Trophoblast cell (in vitro differentiated cells and primary cell): Measurements from ENCODE around the gene PGA3.

Experiments used
- DNase-seq, 2 donors: peaks; one replicate each; pipeline ENCODE4 v3.0.0-alpha.2; 2016
- H2AFZ ChIP-seq: 2 replicates; pipeline ENCODE4 v1.6.1; 2013; ENCODE audit warnings: low read length, moderate library complexity, mild to moderate bottlenecking; ENCODE audit not compliant: insufficient read depth, poor library complexity
- H2AK5ac ChIP-seq: 2 replicates; pipeline ENCODE4 v1.6.1; 2013; ENCODE audit warnings: mild to moderate bottlenecking, low read length
- H2BK120ac ChIP-seq: 2 replicates; pipeline ENCODE4 v1.6.1; 2013; ENCODE audit warnings: low read length, mild to moderate bottlenecking, moderate library complexity; ENCODE audit not compliant: insufficient read depth, poor library complexity
- H2BK12ac ChIP-seq: 2 replicates; pipeline ENCODE4 v1.6.1; 2013; ENCODE audit warnings: mild to moderate bottlenecking, low read length, moderate library complexity
- H2BK5ac ChIP-seq: 2 replicates; pipeline ENCODE4 v1.6.1; 2013; ENCODE audit warnings: low read length, low read depth, moderate library complexity, mild to moderate bottlenecking; ENCODE audit not compliant: poor library complexity
- H3K14ac ChIP-seq: 2 replicates; pipeline ENCODE4 v1.6.1; 2013; ENCODE audit warnings: mild to moderate bottlenecking, low read length
- H3K18ac ChIP-seq: 2 replicates; pipeline ENCODE4 v1.6.1; 2013; ENCODE audit warnings: mild to moderate bottlenecking, low read length
- H3K23ac ChIP-seq: 2 replicates; pipeline ENCODE4 v1.6.1; 2013; ENCODE audit warnings: low read length
- H3K27ac ChIP-seq: 2 replicates; pipeline ENCODE4 v1.5.1; 2013; ENCODE audit warnings: low read depth, mild to moderate bottlenecking, inconsistent platforms, low read length, moderate library complexity
- H3K27me3 ChIP-seq: 2 replicates; pipeline ENCODE4 v1.6.1; 2013; ENCODE audit warnings: inconsistent platforms, mild to moderate bottlenecking, low read length, moderate library complexity; ENCODE audit not compliant: insufficient read depth
- H3K36me3 ChIP-seq, 2 experiments: 1 replicate in 1 of 2; 2 replicates in 1 of 2; pipeline ENCODE4 v1.6.1; 2013; ENCODE audit warnings: low read length in 2 of 2, mild to moderate bottlenecking in 2 of 2, moderate library complexity in 1 of 2; ENCODE audit not compliant: insufficient read depth in 2 of 2, control insufficient read depth in 1 of 2
- H3K4ac ChIP-seq: 2 replicates; pipeline ENCODE4 v1.6.1; 2013; ENCODE audit warnings: low read depth, mild to moderate bottlenecking, low read length, moderate library complexity
- H3K4me1 ChIP-seq, 2 experiments: 1 replicate in 1 of 2; 2 replicates in 1 of 2; pipeline ENCODE4 v1.6.1; 2013; ENCODE audit warnings: low read length in 2 of 2, mild to moderate bottlenecking in 2 of 2, moderate library complexity in 1 of 2; ENCODE audit not compliant: insufficient read depth in 2 of 2, control insufficient read depth in 1 of 2
- H3K4me2 ChIP-seq: 2 replicates; pipeline ENCODE4 v1.6.1; 2013; ENCODE audit warnings: inconsistent platforms, mild to moderate bottlenecking, low read length, moderate library complexity
- H3K4me3 ChIP-seq: 2 replicates; pipeline ENCODE4 v1.5.1; 2013; ENCODE audit warnings: mild to moderate bottlenecking, low read depth, low read length, inconsistent platforms
- H3K79me1 ChIP-seq: one replicate; pipeline ENCODE4 v1.6.1; 2013; ENCODE audit warnings: low read length
- H3K79me2 ChIP-seq: 2 replicates; pipeline ENCODE4 v1.6.1; 2013; ENCODE audit warnings: low read length, mild to moderate bottlenecking; ENCODE audit not compliant: control insufficient read depth, insufficient read depth, poor library complexity
- H3K9ac ChIP-seq: 2 replicates; pipeline ENCODE4 v1.6.1; 2013; ENCODE audit warnings: mild to moderate bottlenecking, low read length
- H3K9me3 ChIP-seq: 2 replicates; pipeline ENCODE4 v1.6.1; 2013; ENCODE audit warnings: low read depth, mild to moderate bottlenecking, control low read depth, inconsistent platforms, low read length; ENCODE audit not compliant: insufficient read depth
- H4K12ac ChIP-seq: 2 replicates; pipeline ENCODE4 v1.6.1; 2013; ENCODE audit warnings: low read depth, mild to moderate bottlenecking, low read length, moderate library complexity
- H4K8ac ChIP-seq: 2 replicates; pipeline ENCODE4 v1.6.1; 2013; ENCODE audit warnings: low read depth, mild to moderate bottlenecking, low read length, moderate library complexity
- H4K91ac ChIP-seq: one replicate; pipeline ENCODE4 v1.6.1; 2013; ENCODE audit warnings: low read depth, mild to moderate bottlenecking, low read length, moderate library complexity
- WGBS: extraction: QIAGEN DNeasy Blood & Tissue Kit; methylation state at CpG from one replicate; pipeline ENCODE4 v1.1.7; 2013; ENCODE audit warnings: missing lambda C conversion rate; ENCODE audit not compliant: insufficient read length, insufficient coverage; ENCODE audit errors: extremely low coverage; 5-methylcytosine and 5-hydroxymethylcytosine counted together

Gene PGA3

DNA sequence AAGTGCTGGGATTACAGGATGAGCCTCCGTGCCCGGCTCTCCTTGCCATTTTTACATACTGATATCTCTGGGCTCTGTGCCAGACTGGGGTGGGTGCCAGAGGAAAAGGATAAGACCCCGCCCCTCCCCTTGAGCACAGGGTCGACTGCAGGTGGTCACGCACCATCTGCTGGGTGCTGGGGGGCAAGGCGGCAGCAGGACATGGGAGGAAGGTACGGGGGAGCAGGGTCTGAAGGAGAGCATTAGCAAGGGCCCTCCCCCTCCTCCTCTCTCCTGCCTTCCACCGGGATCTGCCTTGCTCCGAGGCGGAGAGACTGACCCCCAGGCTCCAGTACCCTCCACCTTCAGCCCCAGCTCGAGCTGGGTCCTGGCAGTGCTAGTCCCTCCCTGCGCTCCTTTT lies 9.7 kb upstream of the PGA3 start:
- Histone ChIP-seq H3K79me1 (no peaks in the 10 kb centered on the region), H4K12ac (no peak overlapping the region), H2BK5ac (no peak overlapping the region), H3K4me3 (no peak overlapping the region), H3K36me3 (no peaks in the 10 kb centered on the region), H3K23ac (no peak overlapping the region), H3K14ac (no peak overlapping the region), H3K9me3 (no peaks in the 10 kb centered on the region), H2BK120ac (no peak overlapping the region), H2AK5ac (no peak overlapping the region), H3K27ac (no peak overlapping the region), H3K4me1 (no peaks in the 10 kb centered on the region), H3K4ac (no peak overlapping the region), H4K91ac (no peak overlapping the region), H4K8ac (no peak overlapping the region), H3K27me3 (no peaks in the 10 kb centered on the region), H3K4me2 (no peak overlapping the region), H3K18ac (no peak overlapping the region), H3K9ac (no peak overlapping the region), H3K79me2 (no peaks in the 10 kb centered on the region), H2AFZ (no peak overlapping the region), H2BK12ac (no peak overlapping the region)
- no CpG with 5 or more reads among the region's 12 CpGs for WGBS
- no peak for DNase-seq

GRCh38 chr11:61194169-61194671 lies 9.1 kb upstream of the PGA3 start:
- no CpG with 5 or more reads among the region's 12 CpGs for WGBS
- H3K14ac ChIP-seq: no peak overlapping the region
- H3K79me2 ChIP-seq: no peaks in the 10 kb centered on the region
- no peak overlapping the region for H2BK5ac ChIP-seq
- H2AFZ ChIP-seq: no peak overlapping the region
- H3K27me3 ChIP-seq: no peaks in the 10 kb centered on the region
- no peak for DNase-seq
- H3K4me2 ChIP-seq: no peak overlapping the region
- no peak overlapping the region for H3K23ac ChIP-seq
- no peak overlapping the region for H3K4ac ChIP-seq
- peaks cover 1% of the 10 kb centered on the region for H3K9me3 ChIP-seq
- no peak overlapping the region for H2BK12ac ChIP-seq
- H3K4me3 ChIP-seq: no peak overlapping the region
- no peaks in the 10 kb centered on the region for H3K79me1 ChIP-seq
- no peaks in the 10 kb centered on the region for H3K36me3 ChIP-seq
- no peaks in the 10 kb centered on the region for H3K4me1 ChIP-seq
- no peak overlapping the region for H2BK120ac ChIP-seq
- no peak overlapping the region for H4K91ac ChIP-seq
- no peak overlapping the region for H3K27ac ChIP-seq
- no peak overlapping the region for H2AK5ac ChIP-seq
- H3K9ac ChIP-seq: no peak overlapping the region
- no peak overlapping the region for H3K18ac ChIP-seq
- H4K12ac ChIP-seq: no peak overlapping the region
- H4K8ac ChIP-seq: no peak overlapping the region

DNA sequence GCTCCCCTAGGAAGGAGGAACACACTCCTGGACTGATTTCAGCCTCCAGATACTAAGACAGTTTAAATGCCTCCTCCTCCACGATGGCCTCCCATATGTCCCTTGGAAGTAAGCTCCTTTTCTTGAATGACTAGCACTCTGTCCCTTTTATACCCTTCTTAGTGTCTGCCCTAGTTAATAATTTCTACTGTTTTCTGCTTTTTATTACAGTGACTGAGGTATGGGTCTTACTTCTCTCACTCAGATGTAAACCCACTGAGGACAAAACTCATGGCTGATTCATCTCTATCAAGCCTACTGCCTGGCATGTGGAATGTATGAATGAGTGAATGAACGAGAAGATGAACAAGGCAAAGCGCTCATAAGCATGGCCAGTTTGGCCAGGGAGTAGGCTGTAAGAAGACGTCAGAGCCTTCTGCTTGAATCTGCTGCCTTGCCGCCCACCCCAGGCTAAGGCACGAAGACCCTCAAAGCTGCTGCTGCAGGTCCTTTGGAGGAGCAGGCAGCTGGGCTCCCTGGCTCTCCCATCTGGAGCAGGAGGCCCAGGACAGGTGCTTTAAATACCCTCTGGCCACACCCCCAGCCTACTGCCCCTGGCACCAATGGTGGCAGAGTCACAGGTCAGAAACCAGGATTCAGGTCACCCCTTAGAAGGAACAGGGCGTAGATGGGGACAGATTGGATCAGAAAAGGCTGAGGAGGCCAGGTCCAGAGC lies 8.2 kb upstream of the PGA3 start:
- H3K23ac ChIP-seq: no peak overlapping the region
- no peaks in the 10 kb centered on the region for H3K4me1 ChIP-seq
- no CpG with 5 or more reads among the region's 7 CpGs for WGBS
- no peak overlapping the region for H2BK12ac ChIP-seq
- no peak overlapping the region for H3K4ac ChIP-seq
- no peak overlapping the region for H4K8ac ChIP-seq
- H4K12ac ChIP-seq: no peak overlapping the region
- H3K27me3 ChIP-seq: no peaks in the 10 kb centered on the region
- H3K18ac ChIP-seq: no peak overlapping the region
- no peaks in the 10 kb centered on the region for H3K79me1 ChIP-seq
- no peak overlapping the region for H3K4me3 ChIP-seq
- H3K79me2 ChIP-seq: no peaks in the 10 kb centered on the region
- H2AK5ac ChIP-seq: no peak overlapping the region
- H3K9me3 ChIP-seq: peaks cover 2% of the 10 kb centered on the region
- no peak overlapping the region for H2AFZ ChIP-seq
- no peak overlapping the region for H3K9ac ChIP-seq
- no peak overlapping the region for H3K4me2 ChIP-seq
- DNase-seq: no peak
- no peak overlapping the region for H3K27ac ChIP-seq
- H2BK120ac ChIP-seq: no peak overlapping the region
- no peak overlapping the region for H4K91ac ChIP-seq
- H2BK5ac ChIP-seq: no peak overlapping the region
- no peaks in the 10 kb centered on the region for H3K36me3 ChIP-seq
- H3K14ac ChIP-seq: no peak overlapping the region

DNA sequence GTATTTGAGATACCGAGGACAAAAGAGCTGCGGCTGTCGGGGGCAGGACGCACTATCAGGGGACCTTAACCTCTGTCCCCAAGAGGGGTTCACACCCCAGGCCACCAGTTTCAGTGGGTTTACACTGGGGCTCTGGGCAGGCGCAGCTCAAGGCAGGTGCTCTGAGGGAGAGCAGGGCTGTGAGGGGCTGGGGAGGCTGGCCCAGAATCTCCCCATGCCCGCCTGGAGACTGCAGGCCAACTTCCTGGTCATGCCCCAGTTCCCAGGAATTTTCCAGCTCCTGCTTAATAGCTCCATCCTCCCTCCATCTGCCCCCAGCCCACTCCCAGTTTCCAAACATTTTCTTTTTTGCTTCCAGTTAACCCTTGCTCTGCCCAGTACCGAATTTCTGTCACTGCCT lies 7.6 kb upstream of the PGA3 start:
- H3K14ac ChIP-seq: no peak overlapping the region
- H3K27me3 ChIP-seq: no peaks in the 10 kb centered on the region
- H2BK12ac ChIP-seq: no peak overlapping the region
- H3K27ac ChIP-seq: no peak overlapping the region
- H3K23ac ChIP-seq: no peak overlapping the region
- H4K12ac ChIP-seq: no peak overlapping the region
- H3K18ac ChIP-seq: no peak overlapping the region
- no peak overlapping the region for H3K4ac ChIP-seq
- H3K9ac ChIP-seq: no peak overlapping the region
- H3K9me3 ChIP-seq: peaks cover 2% of the 10 kb centered on the region
- H3K36me3 ChIP-seq: no peaks in the 10 kb centered on the region
- no peak overlapping the region for H2AFZ ChIP-seq
- H3K4me2 ChIP-seq: no peak overlapping the region
- WGBS: no CpG with 5 or more reads among the region's 7 CpGs
- no peak overlapping the region for H4K91ac ChIP-seq
- no peak overlapping the region for H2BK120ac ChIP-seq
- no peak overlapping the region for H2BK5ac ChIP-seq
- H3K4me1 ChIP-seq: no peaks in the 10 kb centered on the region
- H3K79me2 ChIP-seq: no peaks in the 10 kb centered on the region
- no peak overlapping the region for H3K4me3 ChIP-seq
- H3K79me1 ChIP-seq: no peaks in the 10 kb centered on the region
- DNase-seq: no peak
- no peak overlapping the region for H4K8ac ChIP-seq
- H2AK5ac ChIP-seq: no peak overlapping the region
